Ishikawa (cell line): ENCODE data around the gene FRK.

Source experiments
- CEBPB ChIP-seq: IDR thresholded peaks from 2 replicates; pipeline ENCODE4 v1.6.1; 2012
- CREB1 ChIP-seq: IDR thresholded peaks from 2 replicates; pipeline ENCODE4 v1.6.1; 2012; ENCODE audit warnings: low read depth
- EGR1 ChIP-seq: IDR thresholded peaks from 2 replicates; pipeline ENCODE4 v1.6.1; 2012
- EP300 ChIP-seq: IDR thresholded peaks from 2 replicates; pipeline ENCODE4 v1.6.1; 2012; ENCODE audit warnings: borderline replicate concordance
- FOXM1 ChIP-seq: IDR thresholded peaks from 2 replicates; pipeline ENCODE4 v1.6.1; 2012; ENCODE audit warnings: low read depth, borderline replicate concordance
- NFIC ChIP-seq: IDR thresholded peaks from 2 replicates; pipeline ENCODE4 v1.6.1; 2012
- RAD21 ChIP-seq: IDR thresholded peaks from 2 replicates; pipeline ENCODE4 v1.6.1; 2012; ENCODE audit warnings: low read depth
- TAF1 ChIP-seq: IDR thresholded peaks from 2 replicates; pipeline ENCODE4 v1.6.1; 2012; ENCODE audit warnings: low read depth, mild to moderate bottlenecking
- TCF12 ChIP-seq: IDR thresholded peaks from 2 replicates; pipeline ENCODE4 v1.6.1; 2012; ENCODE audit warnings: low read depth
- TEAD4 ChIP-seq: IDR thresholded peaks from 2 replicates; pipeline ENCODE4 v1.6.1; 2012
- YY1 ChIP-seq: IDR thresholded peaks from 2 replicates; pipeline ENCODE4 v1.6.1; 2012; ENCODE audit warnings: low read depth
- ZBTB7A ChIP-seq: IDR thresholded peaks from 2 replicates; pipeline ENCODE4 v1.6.1; 2012; ENCODE audit warnings: low read depth
- TF ChIP-seq, protein P1 (sequence below): IDR thresholded peaks from 2 replicates; pipeline ENCODE4 v1.6.1; 2012
- TF ChIP-seq, protein P2 (sequence below): IDR thresholded peaks from 2 replicates; pipeline ENCODE4 v1.6.1; 2012; ENCODE audit warnings: low read depth, mild to moderate bottlenecking
- TF ChIP-seq, protein P3 (sequence below): IDR thresholded peaks from 2 replicates; pipeline ENCODE4 v1.6.1; 2012

Gene FRK

DNA sequence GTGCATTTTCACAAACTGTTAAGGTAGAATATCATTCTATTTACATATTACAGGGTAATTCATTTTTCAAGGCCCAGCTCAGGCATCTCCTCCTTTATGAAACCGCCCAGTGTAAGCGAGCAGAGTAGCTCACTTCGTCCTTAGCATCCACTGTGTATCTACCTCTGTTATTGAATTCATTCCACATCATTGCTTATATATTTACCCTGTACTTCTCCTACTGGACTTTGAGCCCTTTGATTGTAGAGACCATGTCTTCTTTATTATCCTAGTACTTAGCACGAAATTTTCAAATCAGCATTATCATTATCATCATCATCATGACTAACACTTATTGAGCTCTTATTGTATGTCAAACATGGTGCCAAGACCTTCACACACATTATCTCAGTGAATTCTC, 76.7 kb downstream of the FRK start:
- TF ChIP-seq, protein P1, sequence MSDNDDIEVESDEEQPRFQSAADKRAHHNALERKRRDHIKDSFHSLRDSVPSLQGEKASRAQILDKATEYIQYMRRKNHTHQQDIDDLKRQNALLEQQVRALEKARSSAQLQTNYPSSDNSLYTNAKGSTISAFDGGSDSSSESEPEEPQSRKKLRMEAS: no peak
- no peak for TF ChIP-seq CEBPB
- TF ChIP-seq TEAD4: no peak
- no peak for TF ChIP-seq EP300
- TF ChIP-seq NFIC: no peak

DNA sequence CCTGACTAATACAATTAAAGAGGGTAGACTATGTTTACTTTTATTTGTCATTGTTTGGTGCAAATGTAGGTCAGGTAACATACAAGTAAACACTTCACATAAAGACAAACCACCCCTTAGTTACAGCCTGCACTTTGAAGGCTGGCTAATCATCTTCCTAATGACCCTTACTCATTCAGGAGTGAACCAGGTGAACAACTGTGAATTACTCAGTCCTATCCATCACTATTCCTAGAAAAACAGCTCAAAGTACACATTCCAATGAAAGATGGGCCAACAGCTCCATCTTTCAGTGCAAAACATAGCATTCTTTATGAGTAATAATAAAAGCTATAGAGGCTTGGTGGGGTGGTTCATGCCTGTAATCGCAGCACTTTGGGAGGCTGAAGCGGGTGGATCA, 78.2 kb downstream of the FRK start:
- TF ChIP-seq CEBPB (no peak), TAF1 (no peak), TEAD4 (no peak), ZBTB7A (no peak), CREB1 (no peak), RAD21 (no peak), YY1 (no peak), TCF12 (no peak), FOXM1 (no peak), EP300 (no peak), NFIC (no peak), EGR1 (no peak)
- TF ChIP-seq, protein P1: no peak
- TF ChIP-seq, protein P2, sequence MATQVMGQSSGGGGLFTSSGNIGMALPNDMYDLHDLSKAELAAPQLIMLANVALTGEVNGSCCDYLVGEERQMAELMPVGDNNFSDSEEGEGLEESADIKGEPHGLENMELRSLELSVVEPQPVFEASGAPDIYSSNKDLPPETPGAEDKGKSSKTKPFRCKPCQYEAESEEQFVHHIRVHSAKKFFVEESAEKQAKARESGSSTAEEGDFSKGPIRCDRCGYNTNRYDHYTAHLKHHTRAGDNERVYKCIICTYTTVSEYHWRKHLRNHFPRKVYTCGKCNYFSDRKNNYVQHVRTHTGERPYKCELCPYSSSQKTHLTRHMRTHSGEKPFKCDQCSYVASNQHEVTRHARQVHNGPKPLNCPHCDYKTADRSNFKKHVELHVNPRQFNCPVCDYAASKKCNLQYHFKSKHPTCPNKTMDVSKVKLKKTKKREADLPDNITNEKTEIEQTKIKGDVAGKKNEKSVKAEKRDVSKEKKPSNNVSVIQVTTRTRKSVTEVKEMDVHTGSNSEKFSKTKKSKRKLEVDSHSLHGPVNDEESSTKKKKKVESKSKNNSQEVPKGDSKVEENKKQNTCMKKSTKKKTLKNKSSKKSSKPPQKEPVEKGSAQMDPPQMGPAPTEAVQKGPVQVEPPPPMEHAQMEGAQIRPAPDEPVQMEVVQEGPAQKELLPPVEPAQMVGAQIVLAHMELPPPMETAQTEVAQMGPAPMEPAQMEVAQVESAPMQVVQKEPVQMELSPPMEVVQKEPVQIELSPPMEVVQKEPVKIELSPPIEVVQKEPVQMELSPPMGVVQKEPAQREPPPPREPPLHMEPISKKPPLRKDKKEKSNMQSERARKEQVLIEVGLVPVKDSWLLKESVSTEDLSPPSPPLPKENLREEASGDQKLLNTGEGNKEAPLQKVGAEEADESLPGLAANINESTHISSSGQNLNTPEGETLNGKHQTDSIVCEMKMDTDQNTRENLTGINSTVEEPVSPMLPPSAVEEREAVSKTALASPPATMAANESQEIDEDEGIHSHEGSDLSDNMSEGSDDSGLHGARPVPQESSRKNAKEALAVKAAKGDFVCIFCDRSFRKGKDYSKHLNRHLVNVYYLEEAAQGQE: no peak
- TF ChIP-seq, protein P3, sequence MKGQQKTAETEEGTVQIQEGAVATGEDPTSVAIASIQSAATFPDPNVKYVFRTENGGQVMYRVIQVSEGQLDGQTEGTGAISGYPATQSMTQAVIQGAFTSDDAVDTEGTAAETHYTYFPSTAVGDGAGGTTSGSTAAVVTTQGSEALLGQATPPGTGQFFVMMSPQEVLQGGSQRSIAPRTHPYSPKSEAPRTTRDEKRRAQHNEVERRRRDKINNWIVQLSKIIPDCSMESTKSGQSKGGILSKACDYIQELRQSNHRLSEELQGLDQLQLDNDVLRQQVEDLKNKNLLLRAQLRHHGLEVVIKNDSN: no peak

DNA sequence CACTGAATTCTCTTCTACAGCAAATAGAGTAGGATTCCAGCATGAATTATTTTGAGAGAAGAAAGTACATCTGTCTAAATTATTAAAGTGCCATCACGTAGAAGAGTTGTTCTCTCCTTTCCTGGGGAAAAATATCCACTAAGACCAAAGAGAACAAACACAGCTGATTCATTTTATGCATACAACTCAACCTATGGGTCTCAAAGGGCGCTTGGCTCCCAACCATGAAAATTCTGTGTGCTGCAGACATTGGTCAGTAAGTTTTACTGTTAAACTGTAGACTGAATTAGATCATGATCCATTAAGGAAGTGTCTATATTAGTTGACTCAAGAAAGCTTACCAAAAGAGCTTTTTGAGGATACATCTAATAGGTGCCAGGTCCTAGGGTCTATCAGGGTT, 83.5 kb downstream of the FRK start:
- TF ChIP-seq EP300: no peak
- TF ChIP-seq FOXM1: no peak
- TF ChIP-seq CEBPB: no peak
- TF ChIP-seq, protein P2: no peak
- TF ChIP-seq EGR1: no peak
- TF ChIP-seq NFIC: no peak
- TF ChIP-seq, protein P1: no peak
- TF ChIP-seq, protein P3: no peak
- no peak for TF ChIP-seq CREB1
- TF ChIP-seq YY1: no peak
- no peak for TF ChIP-seq TEAD4
- TF ChIP-seq ZBTB7A: no peak
- TF ChIP-seq TCF12: no peak
- TF ChIP-seq RAD21: no peak
- no peak for TF ChIP-seq TAF1

DNA sequence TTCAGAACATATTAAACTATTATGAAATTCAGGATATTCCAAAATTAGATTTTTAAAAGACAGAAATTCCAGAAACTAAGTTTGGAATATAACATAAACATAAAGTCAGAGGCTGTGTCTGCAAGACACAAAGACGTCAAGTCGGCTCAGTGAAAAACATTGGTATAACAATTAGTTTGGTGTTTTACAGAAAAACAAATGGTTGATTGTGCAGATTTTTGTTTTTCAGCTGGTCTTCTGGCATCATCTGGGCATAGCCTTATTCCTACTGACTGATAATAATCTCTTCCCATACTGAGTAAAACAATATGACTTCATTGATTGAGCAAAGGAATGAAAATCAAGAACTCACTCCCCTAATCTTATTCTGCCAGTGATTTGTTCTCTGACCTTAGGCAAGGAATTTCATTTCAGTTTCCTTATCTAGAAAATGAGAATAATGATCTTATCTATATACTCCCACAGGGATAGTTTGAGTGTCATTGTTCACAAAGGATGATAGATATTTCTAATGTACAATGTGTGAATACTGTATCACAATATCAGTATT, 84.3 kb downstream of the FRK start:
- TF ChIP-seq, protein P2: no peak
- TF ChIP-seq TCF12: no peak

DNA sequence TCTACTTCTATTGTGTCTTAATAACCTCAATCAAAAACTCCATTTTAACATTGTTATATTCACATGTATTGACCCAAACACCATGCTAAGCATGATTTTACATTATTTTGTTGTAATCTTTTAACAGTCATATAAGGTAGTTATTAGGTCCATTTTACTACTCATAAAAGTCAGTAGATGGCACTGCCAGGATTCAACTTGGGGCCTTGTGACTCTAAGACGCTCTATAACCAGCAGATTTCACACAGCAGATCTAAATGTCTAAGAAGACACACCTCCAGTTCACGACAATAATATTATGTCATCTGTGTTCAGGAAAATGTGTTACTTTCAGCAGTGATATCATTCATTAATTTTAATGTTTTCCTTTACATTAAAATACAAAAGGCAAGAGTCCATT, 88.0 kb downstream of the FRK start:
- TF ChIP-seq RAD21: no peak
- no peak for TF ChIP-seq CREB1
- TF ChIP-seq, protein P1: no peak
- TF ChIP-seq TEAD4: no peak
- TF ChIP-seq CEBPB: no peak
- TF ChIP-seq, protein P3: no peak
- no peak for TF ChIP-seq EP300
- no peak for TF ChIP-seq TAF1
- TF ChIP-seq TCF12: no peak
- TF ChIP-seq EGR1: no peak
- TF ChIP-seq YY1: no peak
- no peak for TF ChIP-seq NFIC
- TF ChIP-seq ZBTB7A: no peak
- no peak for TF ChIP-seq FOXM1
